ENCODE measurements around the gene CENPVL3. TPM values are rescaled to one million over a fixed set of nuclear protein-coding genes. Genes with fewer than 3 reads are reported as not detected.

Gene CENPVL3
- total RNA-seq, 1 donor from 2014 or later = 2.1 TPM

DNA sequence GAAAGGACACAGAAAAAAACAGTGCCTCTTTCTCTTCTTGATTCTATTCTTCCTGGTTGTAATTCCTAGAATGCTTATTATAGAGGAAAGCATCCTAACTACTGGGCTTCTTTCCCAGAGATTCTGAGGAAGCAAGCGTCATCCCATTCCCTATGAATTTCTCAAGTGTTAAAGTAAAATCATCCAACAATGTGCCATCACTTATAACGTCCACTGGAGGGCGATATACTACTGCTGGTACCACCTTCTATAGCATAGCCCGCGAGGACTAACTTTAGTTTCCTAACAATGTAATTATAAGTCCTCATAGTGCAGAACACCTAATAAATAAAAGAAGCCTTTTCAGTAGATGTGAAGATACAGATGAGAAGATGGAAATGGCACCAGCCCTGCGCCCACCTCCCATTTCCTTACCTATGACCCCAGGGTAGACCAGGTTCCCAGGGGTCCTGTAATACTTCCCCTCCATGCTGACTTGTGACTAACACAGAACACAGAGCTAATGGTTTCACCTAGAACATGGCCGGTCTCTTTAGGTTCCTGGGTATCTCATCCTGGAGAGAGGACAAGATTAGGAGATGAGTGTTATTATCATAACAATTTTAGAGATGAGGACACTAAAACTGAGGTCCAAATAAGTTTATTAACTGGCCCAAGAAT, 4.2 kb downstream of the CENPVL3 start:
- Mint-ChIP-seq H3K4me1 (ENCODE audit: unreplicated experiment) (peaks cover 5% of the 10 kb centered on the region), H3K9me3 (ENCODE audit: unreplicated experiment) (no peaks in the 10 kb centered on the region), H3K36me3 (ENCODE audit: low read depth, unreplicated experiment) (no peaks in the 10 kb centered on the region), H3K27ac (ENCODE audit: unreplicated experiment) (no peak overlapping the region), H3K27me3 (ENCODE audit: unreplicated experiment) (peaks cover 5% of the 10 kb centered on the region), H3K4me3 (ENCODE audit: unreplicated experiment) (no peak overlapping the region)
- DNase-seq (ENCODE audit: low spot score) = no peak
- TF ChIP-seq, protein P1, sequence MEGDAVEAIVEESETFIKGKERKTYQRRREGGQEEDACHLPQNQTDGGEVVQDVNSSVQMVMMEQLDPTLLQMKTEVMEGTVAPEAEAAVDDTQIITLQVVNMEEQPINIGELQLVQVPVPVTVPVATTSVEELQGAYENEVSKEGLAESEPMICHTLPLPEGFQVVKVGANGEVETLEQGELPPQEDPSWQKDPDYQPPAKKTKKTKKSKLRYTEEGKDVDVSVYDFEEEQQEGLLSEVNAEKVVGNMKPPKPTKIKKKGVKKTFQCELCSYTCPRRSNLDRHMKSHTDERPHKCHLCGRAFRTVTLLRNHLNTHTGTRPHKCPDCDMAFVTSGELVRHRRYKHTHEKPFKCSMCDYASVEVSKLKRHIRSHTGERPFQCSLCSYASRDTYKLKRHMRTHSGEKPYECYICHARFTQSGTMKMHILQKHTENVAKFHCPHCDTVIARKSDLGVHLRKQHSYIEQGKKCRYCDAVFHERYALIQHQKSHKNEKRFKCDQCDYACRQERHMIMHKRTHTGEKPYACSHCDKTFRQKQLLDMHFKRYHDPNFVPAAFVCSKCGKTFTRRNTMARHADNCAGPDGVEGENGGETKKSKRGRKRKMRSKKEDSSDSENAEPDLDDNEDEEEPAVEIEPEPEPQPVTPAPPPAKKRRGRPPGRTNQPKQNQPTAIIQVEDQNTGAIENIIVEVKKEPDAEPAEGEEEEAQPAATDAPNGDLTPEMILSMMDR (IDR thresholded peaks at IDR 0.05; ENCODE audit: unreplicated experiment) = peak; percentile 55

DNA sequence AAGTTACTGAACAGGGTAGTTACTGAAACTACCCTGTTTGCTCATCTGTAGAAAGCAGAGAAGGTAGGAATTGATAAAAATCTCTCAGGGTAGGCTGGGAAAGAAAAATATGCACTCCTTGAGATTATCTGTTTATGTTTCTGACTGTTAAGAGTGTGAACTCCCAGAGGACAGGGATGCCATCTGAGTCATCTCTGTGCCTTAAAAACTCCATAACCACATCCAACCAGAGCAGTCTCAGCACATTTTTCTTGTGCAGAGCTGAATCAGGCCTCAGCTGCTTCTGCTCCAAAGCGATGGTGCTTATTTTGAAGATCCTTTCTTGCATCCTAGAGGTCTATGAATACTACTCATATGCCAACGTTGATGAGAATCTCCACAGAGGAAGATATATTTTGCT, 9.9 kb downstream of the CENPVL3 start:
- no peaks in the 10 kb centered on the region for H3K36me3 Mint-ChIP-seq (ENCODE audit: low read depth, unreplicated experiment)
- H3K4me1 Mint-ChIP-seq (ENCODE audit: unreplicated experiment) = no peaks in the 10 kb centered on the region
- no peak overlapping the region for H3K4me3 Mint-ChIP-seq (ENCODE audit: unreplicated experiment)
- no peak for DNase-seq (ENCODE audit: low spot score)
- TF ChIP-seq, protein P1 (IDR thresholded peaks at IDR 0.05; ENCODE audit: unreplicated experiment) = no peak
- no peaks in the 10 kb centered on the region for H3K27me3 Mint-ChIP-seq (ENCODE audit: unreplicated experiment)
- H3K27ac Mint-ChIP-seq (ENCODE audit: unreplicated experiment) = no peak overlapping the region
- H3K9me3 Mint-ChIP-seq (ENCODE audit: unreplicated experiment) = no peaks in the 10 kb centered on the region

DNA sequence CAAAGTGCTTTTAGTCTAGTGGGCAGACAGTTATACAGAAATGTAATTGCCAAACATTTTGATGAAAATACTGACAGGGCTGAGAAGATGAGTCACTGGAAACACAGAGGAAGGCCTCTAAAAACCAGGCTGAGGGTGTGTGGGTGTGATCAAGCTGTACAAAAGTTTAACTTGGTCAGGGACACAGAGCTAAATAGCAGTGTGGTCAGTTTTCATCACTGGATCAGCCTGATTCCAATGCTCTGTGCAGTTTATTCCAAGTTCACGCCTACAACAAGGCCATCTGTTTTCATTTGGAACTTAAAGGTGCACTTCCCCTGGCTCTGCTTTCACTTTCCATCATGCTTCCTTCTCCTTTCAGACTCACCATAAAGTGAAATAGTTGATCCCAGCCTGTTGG, 10.6 kb downstream of the CENPVL3 start:
- no peaks in the 10 kb centered on the region for H3K27me3 Mint-ChIP-seq (ENCODE audit: unreplicated experiment)

DNA sequence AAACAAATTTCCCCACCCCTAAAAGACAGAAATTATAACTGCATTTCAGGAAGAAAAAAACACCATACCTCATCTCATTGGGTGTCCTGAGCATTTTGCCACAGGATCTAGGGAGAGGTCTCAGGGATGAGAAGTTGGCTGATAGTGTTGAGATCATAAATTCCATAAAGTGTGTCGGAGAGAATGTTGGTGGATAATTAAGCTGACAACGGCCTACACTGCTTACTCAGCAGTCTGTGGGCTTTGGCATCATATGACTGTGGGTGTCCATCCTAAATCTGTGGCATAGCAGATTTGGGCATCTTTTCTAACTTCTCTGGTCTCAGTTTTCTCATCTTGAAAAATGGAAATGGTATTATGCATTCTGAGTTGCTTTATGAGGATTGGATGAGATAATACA, 12.3 kb downstream of the CENPVL3 start:
- Mint-ChIP-seq H3K4me1 (ENCODE audit: unreplicated experiment) (no peaks in the 10 kb centered on the region), H3K4me3 (ENCODE audit: unreplicated experiment) (no peak overlapping the region), H3K27ac (ENCODE audit: unreplicated experiment) (no peak overlapping the region), H3K9me3 (ENCODE audit: unreplicated experiment) (no peaks in the 10 kb centered on the region), H3K27me3 (ENCODE audit: unreplicated experiment) (no peaks in the 10 kb centered on the region), H3K36me3 (ENCODE audit: low read depth, unreplicated experiment) (no peaks in the 10 kb centered on the region)
- no peak for DNase-seq (ENCODE audit: low spot score)
- TF ChIP-seq, protein P1 (IDR thresholded peaks at IDR 0.05; ENCODE audit: unreplicated experiment) = no peak

More for the DNA sequence above, 10.6 kb downstream of the CENPVL3 start:
- no peaks in the 10 kb centered on the region for H3K36me3 Mint-ChIP-seq (ENCODE audit: low read depth, unreplicated experiment)
- TF ChIP-seq, protein P1 (IDR thresholded peaks at IDR 0.05; ENCODE audit: unreplicated experiment) = no peak
- no peaks in the 10 kb centered on the region for H3K9me3 Mint-ChIP-seq (ENCODE audit: unreplicated experiment)
- no peaks in the 10 kb centered on the region for H3K4me1 Mint-ChIP-seq (ENCODE audit: unreplicated experiment)
- no peak overlapping the region for H3K4me3 Mint-ChIP-seq (ENCODE audit: unreplicated experiment)
- no peak for DNase-seq (ENCODE audit: low spot score)
- H3K27ac Mint-ChIP-seq (ENCODE audit: unreplicated experiment) = no peak overlapping the region

DNA sequence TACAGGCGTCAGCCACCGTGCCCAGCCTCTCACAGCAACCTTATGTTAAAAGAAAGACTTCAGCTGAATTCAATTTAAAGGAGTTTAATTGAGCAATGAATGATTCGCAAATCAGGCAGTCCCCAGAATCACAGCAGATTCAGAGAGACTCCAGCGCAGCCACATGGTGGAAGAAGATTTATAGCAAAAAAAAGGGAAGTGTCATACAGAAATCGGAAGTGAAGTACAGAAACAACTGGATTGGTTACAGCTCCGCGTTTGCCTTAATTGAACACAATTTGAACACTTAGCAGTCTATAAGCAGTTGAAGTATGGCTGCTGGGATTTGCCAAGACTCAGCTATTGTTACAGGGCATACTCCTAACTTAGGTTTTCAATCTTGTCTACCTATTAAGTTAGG, 19.8 kb downstream of the CENPVL3 start:
- Mint-ChIP-seq H3K36me3 (ENCODE audit: low read depth, unreplicated experiment) (no peaks in the 10 kb centered on the region), H3K4me3 (ENCODE audit: unreplicated experiment) (no peak overlapping the region), H3K4me1 (ENCODE audit: unreplicated experiment) (no peaks in the 10 kb centered on the region)

More for the DNA sequence above, 19.8 kb downstream of the CENPVL3 start:
- Mint-ChIP-seq H3K9me3 (ENCODE audit: unreplicated experiment) (no peaks in the 10 kb centered on the region), H3K27me3 (ENCODE audit: unreplicated experiment) (no peaks in the 10 kb centered on the region), H3K27ac (ENCODE audit: unreplicated experiment) (no peak overlapping the region)
- TF ChIP-seq, protein P1 (IDR thresholded peaks at IDR 0.05; ENCODE audit: unreplicated experiment) = no peak
- no peak for DNase-seq (ENCODE audit: low spot score)

Data from endothelial cell (in vitro differentiated cells).